ENCODE data around the gene DPH6.

Gene DPH6

GRCh38 chr15:35535365-35535916 is 10.5 kb downstream of the DPH6 start:
- H3K9me3 ChIP-seq (ENCODE audit: insufficient read depth, low read length), result no peaks in the 10 kb centered on the region
- no peaks in the 10 kb centered on the region for H3K27me3 ChIP-seq (ENCODE audit: low read length)
- H3K4me3 ChIP-seq (ENCODE audit: insufficient read depth, low read length, poor library complexity, severe bottlenecking), result no peak overlapping the region
- H3K27ac ChIP-seq (ENCODE audit: low read depth, low read length), result no peak overlapping the region
- no peaks in the 10 kb centered on the region for H3F3A ChIP-seq (ENCODE audit: insufficient read depth)
- TF ChIP-seq, protein P1, sequence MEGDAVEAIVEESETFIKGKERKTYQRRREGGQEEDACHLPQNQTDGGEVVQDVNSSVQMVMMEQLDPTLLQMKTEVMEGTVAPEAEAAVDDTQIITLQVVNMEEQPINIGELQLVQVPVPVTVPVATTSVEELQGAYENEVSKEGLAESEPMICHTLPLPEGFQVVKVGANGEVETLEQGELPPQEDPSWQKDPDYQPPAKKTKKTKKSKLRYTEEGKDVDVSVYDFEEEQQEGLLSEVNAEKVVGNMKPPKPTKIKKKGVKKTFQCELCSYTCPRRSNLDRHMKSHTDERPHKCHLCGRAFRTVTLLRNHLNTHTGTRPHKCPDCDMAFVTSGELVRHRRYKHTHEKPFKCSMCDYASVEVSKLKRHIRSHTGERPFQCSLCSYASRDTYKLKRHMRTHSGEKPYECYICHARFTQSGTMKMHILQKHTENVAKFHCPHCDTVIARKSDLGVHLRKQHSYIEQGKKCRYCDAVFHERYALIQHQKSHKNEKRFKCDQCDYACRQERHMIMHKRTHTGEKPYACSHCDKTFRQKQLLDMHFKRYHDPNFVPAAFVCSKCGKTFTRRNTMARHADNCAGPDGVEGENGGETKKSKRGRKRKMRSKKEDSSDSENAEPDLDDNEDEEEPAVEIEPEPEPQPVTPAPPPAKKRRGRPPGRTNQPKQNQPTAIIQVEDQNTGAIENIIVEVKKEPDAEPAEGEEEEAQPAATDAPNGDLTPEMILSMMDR (IDR thresholded peaks at IDR 0.05; ENCODE audit: insufficient read depth, low read length, poor library complexity, severe bottlenecking), result no peak
- no peak for TF ChIP-seq EZH2phosphoT487 (conservative IDR thresholded peaks at IDR 0.05; ENCODE audit: low read length)
- H3K9me2 ChIP-seq (replicated peaks; ENCODE audit: insufficient read depth, low read length), result no peaks in the 10 kb centered on the region
- no peaks in the 10 kb centered on the region for H3K79me2 ChIP-seq (ENCODE audit: insufficient read depth, low read length)
- H4K20me1 ChIP-seq (ENCODE audit: low read depth, low read length), result no peaks in the 10 kb centered on the region
- no peak overlapping the region for H3K4me2 ChIP-seq (ENCODE audit: low read depth, low read length, poor library complexity, severe bottlenecking)
- H3K36me3 ChIP-seq (ENCODE audit: low read length), result 0 out of 2 replicates have a peak, but pooled peaks cover 10% of the 10 kb centered on the region
- H2AFZ ChIP-seq (ENCODE audit: low read depth, low read length, severe bottlenecking), result no peak overlapping the region
- no peak overlapping the region for H3K9ac ChIP-seq (ENCODE audit: low read length)

- H3K79me2 ChIP-seq (ENCODE audit: insufficient read depth, low read length), result no peaks in the 10 kb centered on the region
- 0 out of 2 replicates have a peak, but pooled peaks cover 19% of the 10 kb centered on the region for H3K36me3 ChIP-seq (ENCODE audit: low read length)
- no peak overlapping the region for H3K4me3 ChIP-seq (ENCODE audit: insufficient read depth, low read length, poor library complexity, severe bottlenecking)
- no peaks in the 10 kb centered on the region for H3F3A ChIP-seq (ENCODE audit: insufficient read depth)
- H3K9me2 ChIP-seq (replicated peaks; ENCODE audit: insufficient read depth, low read length), result no peaks in the 10 kb centered on the region
- H3K9ac ChIP-seq (ENCODE audit: low read length), result no peak overlapping the region
- no peaks in the 10 kb centered on the region for H4K20me1 ChIP-seq (ENCODE audit: low read depth, low read length)
- H3K4me2 ChIP-seq (ENCODE audit: low read depth, low read length, poor library complexity, severe bottlenecking), result no peak overlapping the region
- H3K27me3 ChIP-seq (ENCODE audit: low read length), result no peaks in the 10 kb centered on the region
- no peaks in the 10 kb centered on the region for H3K9me3 ChIP-seq (ENCODE audit: insufficient read depth, low read length)
- H3K27ac ChIP-seq (ENCODE audit: low read depth, low read length), result no peak overlapping the region
- TF ChIP-seq EZH2phosphoT487 (conservative IDR thresholded peaks at IDR 0.05; ENCODE audit: low read length), result no peak
- TF ChIP-seq, protein P1 (IDR thresholded peaks at IDR 0.05; ENCODE audit: insufficient read depth, low read length, poor library complexity, severe bottlenecking), result no peak
- H2AFZ ChIP-seq (ENCODE audit: low read depth, low read length, severe bottlenecking), result no peak overlapping the region
These were observed 12.5 kb downstream of the DPH6 start for GRCh38 chr15:35533130-35534110.

DNA sequence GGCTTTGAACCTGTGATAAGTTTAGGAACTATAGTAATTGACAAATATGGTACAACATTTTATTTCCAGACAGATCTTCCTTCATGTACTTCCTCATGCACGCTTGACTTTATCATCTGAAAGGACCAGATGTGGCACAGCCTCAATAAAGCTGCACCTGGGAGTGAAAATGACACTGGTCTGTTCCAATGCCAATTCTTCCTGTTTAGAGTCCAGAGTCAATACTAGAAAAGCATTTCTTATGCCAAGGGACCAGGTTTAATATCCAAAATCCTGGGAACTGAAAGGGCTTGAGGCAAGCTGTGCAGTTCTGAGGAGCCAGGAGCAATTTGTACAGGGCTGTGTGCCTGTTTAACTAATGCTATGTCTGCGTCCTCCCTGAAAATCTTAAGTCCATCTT is 15.3 kb downstream of the DPH6 start:
- Histone ChIP-seq H3K27ac (ENCODE audit: low read depth, low read length) (no peak overlapping the region), H3K9me3 (ENCODE audit: insufficient read depth, low read length) (no peaks in the 10 kb centered on the region)

More for the DNA sequence above, 15.3 kb downstream of the DPH6 start:
- H2AFZ ChIP-seq (ENCODE audit: low read depth, low read length, severe bottlenecking), result no peak overlapping the region
- 0 out of 2 replicates have a peak, but pooled peaks cover 9% of the 10 kb centered on the region for H3K36me3 ChIP-seq (ENCODE audit: low read length)
- H3K27me3 ChIP-seq (ENCODE audit: low read length), result no peaks in the 10 kb centered on the region
- H3K9ac ChIP-seq (ENCODE audit: low read length), result no peak overlapping the region
- no peaks in the 10 kb centered on the region for H3F3A ChIP-seq (ENCODE audit: insufficient read depth)
- no peaks in the 10 kb centered on the region for H3K9me2 ChIP-seq (replicated peaks; ENCODE audit: insufficient read depth, low read length)
- no peak overlapping the region for H3K4me2 ChIP-seq (ENCODE audit: low read depth, low read length, poor library complexity, severe bottlenecking)
- H3K4me3 ChIP-seq (ENCODE audit: insufficient read depth, low read length, poor library complexity, severe bottlenecking), result no peak overlapping the region
- H4K20me1 ChIP-seq (ENCODE audit: low read depth, low read length), result no peaks in the 10 kb centered on the region
- no peaks in the 10 kb centered on the region for H3K79me2 ChIP-seq (ENCODE audit: insufficient read depth, low read length)
- TF ChIP-seq, protein P1 (IDR thresholded peaks at IDR 0.05; ENCODE audit: insufficient read depth, low read length, poor library complexity, severe bottlenecking), result no peak
- TF ChIP-seq EZH2phosphoT487 (conservative IDR thresholded peaks at IDR 0.05; ENCODE audit: low read length), result no peak
